IPS-NIHi11 (cell line): ENCODE data around the gene TRIM72.
"Not testable (repeated sequence)": the region's sequence is repeated elsewhere in the genome, so short reads cannot be mapped to it uniquely, and the experiment has no call there.

ENCODE experiments used
- DNase-seq: peaks from one replicate; pipeline ENCODE4 v3.0.0; 2012; ENCODE audit warnings: mixed read lengths, low spot score

Gene TRIM72

GRCh38 chr16:31258366-31258765, 44.4 kb downstream of the TRIM72 start:
- no peak for DNase-seq

GRCh38 chr16:31260136-31260931, 46.4 kb downstream of the TRIM72 start:
- no peak for DNase-seq

GRCh38 chr16:31262084-31262483, 48.2 kb downstream of the TRIM72 start:
- no peak for DNase-seq

GRCh38 chr16:31265329-31266245, 51.7 kb downstream of the TRIM72 start:
- DNase-seq: peak; percentile 47

GRCh38 chr16:31267332-31268032, 53.6 kb downstream of the TRIM72 start:
- no peak for DNase-seq

GRCh38 chr16:31268033-31268365, 54.1 kb downstream of the TRIM72 start:
- DNase-seq: no peak

- no peak for DNase-seq
Measured at GRCh38 chr16:31268891-31269290, 55.0 kb downstream of the TRIM72 start.

GRCh38 chr16:31269541-31269940, 55.6 kb downstream of the TRIM72 start:
- no peak for DNase-seq

- not testable (repeated sequence) for DNase-seq
Measured at GRCh38 chr16:31269973-31270372, 56.1 kb downstream of the TRIM72 start.

- DNase-seq: no peak
Measured at GRCh38 chr16:31270795-31271194, 56.9 kb downstream of the TRIM72 start.

GRCh38 chr16:31271621-31272190, 57.8 kb downstream of the TRIM72 start:
- no peak for DNase-seq

- DNase-seq: no peak
Measured at GRCh38 chr16:31273187-31273586, 59.3 kb downstream of the TRIM72 start.

GRCh38 chr16:31273676-31274075, 59.8 kb downstream of the TRIM72 start:
- no peak for DNase-seq

GRCh38 chr16:31274831-31275816, 61.2 kb downstream of the TRIM72 start:
- DNase-seq: no peak

GRCh38 chr16:31276600-31276999, 62.7 kb downstream of the TRIM72 start:
- DNase-seq: no peak

- DNase-seq: no peak
Measured at GRCh38 chr16:31277659-31278260, 63.8 kb downstream of the TRIM72 start.

GRCh38 chr16:31278853-31279252, 64.9 kb downstream of the TRIM72 start:
- not testable (repeated sequence) for DNase-seq
